NB4 (cell line): Measurements from ENCODE around the gene XPO4.

Source experiments
- CTCF ChIP-seq: IDR thresholded peaks from one replicate; pipeline ENCODE4 v1.5.1; 2012; ENCODE audit warnings: low read depth, low read length
- MAX ChIP-seq: IDR thresholded peaks from 2 replicates; pipeline ENCODE4 v1.6.1; 2011; ENCODE audit warnings: low read depth, low read length
- MYC ChIP-seq: IDR thresholded peaks from 2 replicates; pipeline ENCODE4 v1.6.1; 2011; ENCODE audit warnings: low read depth, low read length
- POLR2A ChIP-seq: IDR thresholded peaks from 2 replicates; pipeline ENCODE4 v1.6.1; 2011; ENCODE audit warnings: mild to moderate bottlenecking; ENCODE audit not compliant: insufficient read length; ENCODE audit errors: extremely low read depth

- TF ChIP-seq POLR2A (no peak), MAX (0 out of 2 replicates have a peak, but pooled peaks have one; percentile 16), CTCF (no peak), MYC (no peak)
Observed at GRCh38 chr13:20772401-20773131, 130.0 kb downstream of the XPO4 start.
